SU-DHL-6 (cell line): ENCODE results near the gene MS4A4A.
"Not testable (repeated sequence)": the region's sequence is repeated elsewhere in the genome, so short reads cannot be mapped to it uniquely, and the experiment has no call there.

Experiments
- H2AFZ ChIP-seq: fragments of 200-600 bp; sonication (generic); 2 replicates; pipeline ENCODE4 v1.6.1; 2014; ENCODE audit warnings: low read depth, mild to moderate bottlenecking, moderate library complexity, mixed read lengths, antibody characterized with exemption, low read length; ENCODE audit not compliant: severe bottlenecking
- H3F3A ChIP-seq: fragments of 200-600 bp; shearing (Covaris generic); 2 replicates; pipeline ENCODE4 v1.6.0; 2016; ENCODE audit warnings: antibody characterized with exemption, mild to moderate bottlenecking; ENCODE audit not compliant: insufficient read depth
- H3K27ac ChIP-seq: fragments of 200-600 bp; sonication (generic); 2 replicates; pipeline ENCODE4 v1.5.1; 2016; ENCODE audit warnings: low read depth, mild to moderate bottlenecking, low read length, moderate library complexity, mixed read lengths
- H3K27me3 ChIP-seq: fragments of 200-600 bp; sonication (generic), shearing (Covaris generic); 2 replicates; pipeline ENCODE4 v1.6.0; 2014; ENCODE audit warnings: mild to moderate bottlenecking, low read length
- H3K36me3 ChIP-seq: fragments of 200-600 bp; sonication (generic); 2 replicates; pipeline ENCODE4 v1.6.1; 2014; ENCODE audit warnings: mild to moderate bottlenecking, low read length, mixed read lengths
- H3K4me2 ChIP-seq: fragments of 300-600, 200-600 bp; shearing (Covaris generic), sonication (generic); 2 replicates; pipeline ENCODE4 v1.6.0; 2014; ENCODE audit warnings: low read length, low read depth, mild to moderate bottlenecking; ENCODE audit not compliant: poor library complexity, severe bottlenecking
- H3K4me3 ChIP-seq: fragments of 200-600 bp; sonication (generic); 2 replicates; pipeline ENCODE4 v1.5.1; 2014; ENCODE audit warnings: antibody characterized with exemption, low read length, mild to moderate bottlenecking, mixed read lengths; ENCODE audit not compliant: insufficient read depth, poor library complexity, severe bottlenecking
- H3K79me2 ChIP-seq: fragments of 200-600 bp; sonication (generic); 2 replicates; pipeline ENCODE4 v1.6.1; 2014; ENCODE audit warnings: mild to moderate bottlenecking, low read length, moderate library complexity; ENCODE audit not compliant: insufficient read depth
- H3K9ac ChIP-seq: fragments of 200-600 bp; sonication (generic); 2 replicates; pipeline ENCODE4 v1.7.0; 2014; ENCODE audit warnings: mild to moderate bottlenecking, low read length
- H3K9me2 ChIP-seq: fragments of 200-600 bp; sonication (generic); replicated peaks from 2 replicates; pipeline ENCODE4 v1.6.1; 2014; ENCODE audit warnings: low read length; ENCODE audit not compliant: insufficient read depth
- H3K9me3 ChIP-seq: fragments of 200-600 bp; sonication (generic); 2 replicates; pipeline ENCODE4 v1.6.1; 2014; ENCODE audit warnings: low read length, mixed read lengths; ENCODE audit not compliant: insufficient read depth
- H4K20me1 ChIP-seq: fragments of 200-600 bp; sonication (generic); 2 replicates; pipeline ENCODE4 v1.6.1; 2014; ENCODE audit warnings: low read depth, mild to moderate bottlenecking, antibody characterized with exemption, low read length, moderate library complexity, mixed read lengths
- EZH2phosphoT487 ChIP-seq: fragments of 200-600 bp; sonication (generic), shearing (Covaris generic); conservative IDR thresholded peaks from 2 replicates; pipeline ENCODE4 v1.6.1; 2018; ENCODE audit warnings: mild to moderate bottlenecking, antibody characterized with exemption, low read length, moderate library complexity, mixed read lengths
- TF ChIP-seq, protein P1 (sequence below): fragments of 200-600 bp; sonication (generic); IDR thresholded peaks from one replicate; pipeline ENCODE4 v1.5.1; 2017; ENCODE audit warnings: antibody characterized with exemption, mild to moderate bottlenecking, low read length, moderate library complexity; ENCODE audit not compliant: insufficient read depth, poor library complexity, severe bottlenecking

The MS4A4A gene

DNA sequence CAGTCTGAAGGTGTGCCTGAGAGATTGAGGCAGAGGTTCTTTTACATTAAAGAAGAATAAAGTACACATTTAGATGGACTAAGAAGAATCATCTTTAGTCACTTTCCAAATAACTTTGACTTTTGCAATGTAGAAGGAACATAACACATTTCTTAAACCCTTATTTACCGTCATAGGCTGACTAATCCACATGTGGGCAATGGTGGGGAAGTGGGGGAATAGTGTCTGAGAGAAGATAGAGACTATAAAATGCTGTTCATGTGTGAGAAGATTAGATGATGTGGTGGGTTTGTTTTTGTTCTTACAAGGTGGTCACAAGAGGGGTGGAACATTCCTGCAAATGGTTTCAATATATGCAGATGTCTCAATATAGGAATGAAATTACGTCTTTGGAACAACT lies 1.8 kb downstream of the MS4A4A start:
- Histone ChIP-seq H3K9ac (no peak overlapping the region), H3K4me2 (no peak overlapping the region), H3K36me3 (no peaks in the 10 kb centered on the region), H3K4me3 (no peak overlapping the region), H3K27ac (no peak overlapping the region), H2AFZ (no peak overlapping the region), H3K9me2 (no peaks in the 10 kb centered on the region), H3K9me3 (no peaks in the 10 kb centered on the region), H3K79me2 (no peaks in the 10 kb centered on the region), H3F3A (no peaks in the 10 kb centered on the region), H4K20me1 (no peaks in the 10 kb centered on the region), H3K27me3 (no peaks in the 10 kb centered on the region)
- TF ChIP-seq, protein P1, sequence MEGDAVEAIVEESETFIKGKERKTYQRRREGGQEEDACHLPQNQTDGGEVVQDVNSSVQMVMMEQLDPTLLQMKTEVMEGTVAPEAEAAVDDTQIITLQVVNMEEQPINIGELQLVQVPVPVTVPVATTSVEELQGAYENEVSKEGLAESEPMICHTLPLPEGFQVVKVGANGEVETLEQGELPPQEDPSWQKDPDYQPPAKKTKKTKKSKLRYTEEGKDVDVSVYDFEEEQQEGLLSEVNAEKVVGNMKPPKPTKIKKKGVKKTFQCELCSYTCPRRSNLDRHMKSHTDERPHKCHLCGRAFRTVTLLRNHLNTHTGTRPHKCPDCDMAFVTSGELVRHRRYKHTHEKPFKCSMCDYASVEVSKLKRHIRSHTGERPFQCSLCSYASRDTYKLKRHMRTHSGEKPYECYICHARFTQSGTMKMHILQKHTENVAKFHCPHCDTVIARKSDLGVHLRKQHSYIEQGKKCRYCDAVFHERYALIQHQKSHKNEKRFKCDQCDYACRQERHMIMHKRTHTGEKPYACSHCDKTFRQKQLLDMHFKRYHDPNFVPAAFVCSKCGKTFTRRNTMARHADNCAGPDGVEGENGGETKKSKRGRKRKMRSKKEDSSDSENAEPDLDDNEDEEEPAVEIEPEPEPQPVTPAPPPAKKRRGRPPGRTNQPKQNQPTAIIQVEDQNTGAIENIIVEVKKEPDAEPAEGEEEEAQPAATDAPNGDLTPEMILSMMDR = no peak
- TF ChIP-seq EZH2phosphoT487 = no peak

DNA sequence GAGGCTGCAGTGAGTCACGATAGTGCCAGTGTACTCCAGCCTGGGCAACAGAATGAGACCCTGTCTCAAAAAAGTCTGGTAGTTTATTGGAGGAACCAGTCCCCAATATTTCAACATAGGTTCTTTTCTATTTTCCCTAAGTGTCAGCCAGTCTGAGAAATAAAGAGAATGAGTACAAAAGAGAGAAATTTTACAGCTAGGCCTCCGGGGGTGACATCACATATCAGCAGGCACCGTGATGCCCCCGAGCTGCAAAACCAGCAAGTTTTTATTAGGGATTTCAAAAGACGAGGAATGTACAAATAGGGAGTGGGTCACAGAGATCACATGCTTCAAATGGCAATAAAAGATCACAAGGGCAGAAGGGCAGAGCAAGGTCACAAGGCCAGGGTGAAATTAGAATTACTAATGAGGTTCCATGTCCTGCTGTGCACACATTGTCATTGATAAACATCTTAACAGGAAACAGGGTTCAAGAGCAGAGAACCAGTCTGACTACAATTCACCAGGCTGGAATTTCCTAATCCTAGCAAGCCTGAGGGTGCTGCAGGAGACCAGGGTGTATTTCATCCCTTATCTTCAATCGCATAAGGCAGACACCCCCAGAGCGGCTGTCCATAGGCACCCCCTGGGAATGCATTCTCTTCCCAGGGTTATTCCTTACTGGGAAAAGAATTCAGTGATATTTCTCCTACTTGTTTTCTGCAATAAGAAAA lies 5.1 kb downstream of the MS4A4A start:
- not testable (repeated sequence) for H3K9me3 ChIP-seq, H3K9me2 ChIP-seq, H3K36me3 ChIP-seq, H3K9ac ChIP-seq, H3K27ac ChIP-seq, H4K20me1 ChIP-seq, H3K4me2 ChIP-seq, H2AFZ ChIP-seq, H3K4me3 ChIP-seq, H3F3A ChIP-seq, H3K79me2 ChIP-seq, H3K27me3 ChIP-seq

DNA sequence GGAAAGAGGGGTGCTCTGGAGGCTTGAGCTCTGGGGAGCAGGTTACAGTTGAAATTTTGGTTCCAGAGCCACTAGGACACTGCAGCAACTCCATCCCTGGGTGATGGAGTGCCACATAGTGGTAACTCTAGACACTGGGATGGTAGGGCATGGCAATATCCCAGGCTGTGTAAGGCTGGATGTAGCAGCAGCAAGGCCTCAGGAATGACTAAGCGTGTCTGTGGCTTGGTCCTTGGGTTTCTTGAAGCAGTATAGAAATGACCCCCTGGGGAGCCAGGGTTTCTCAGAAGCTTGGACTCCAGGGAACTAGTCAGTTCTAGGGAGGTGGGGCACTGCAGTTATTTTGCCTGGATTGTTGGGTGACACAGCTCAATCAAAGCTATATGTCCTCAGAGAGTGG lies 8.1 kb downstream of the MS4A4A start:
- Histone ChIP-seq H3K9ac (no peak overlapping the region), H3K36me3 (no peaks in the 10 kb centered on the region), H4K20me1 (no peaks in the 10 kb centered on the region), H2AFZ (no peak overlapping the region), H3K4me2 (no peak overlapping the region), H3K27ac (no peak overlapping the region), H3K27me3 (no peaks in the 10 kb centered on the region), H3K4me3 (no peak overlapping the region), H3K9me2 (no peaks in the 10 kb centered on the region), H3F3A (no peaks in the 10 kb centered on the region), H3K9me3 (no peaks in the 10 kb centered on the region), H3K79me2 (no peaks in the 10 kb centered on the region)
- TF ChIP-seq, protein P1 = no peak
- no peak for TF ChIP-seq EZH2phosphoT487

DNA sequence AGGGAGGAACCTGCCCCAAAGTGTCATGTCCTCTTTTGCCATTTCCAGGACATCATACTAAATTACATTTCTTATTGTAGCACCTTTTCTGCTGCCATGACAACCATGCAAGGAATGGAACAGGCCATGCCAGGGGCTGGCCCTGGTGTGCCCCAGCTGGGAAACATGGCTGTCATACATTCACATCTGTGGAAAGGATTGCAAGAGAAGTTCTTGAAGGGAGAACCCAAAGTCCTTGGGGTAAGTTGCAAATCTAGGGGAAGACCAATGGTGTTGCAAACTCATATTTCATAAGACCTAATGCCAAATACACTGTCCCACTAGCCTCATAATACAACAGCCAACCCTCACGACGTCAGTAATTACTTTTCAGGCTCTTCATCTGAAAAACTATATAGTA lies 11.7 kb downstream of the MS4A4A start:
- H3K9me3 ChIP-seq = no peaks in the 10 kb centered on the region
- no peaks in the 10 kb centered on the region for H3K36me3 ChIP-seq
- H3F3A ChIP-seq = no peaks in the 10 kb centered on the region
- H3K79me2 ChIP-seq = no peaks in the 10 kb centered on the region
- H4K20me1 ChIP-seq = no peaks in the 10 kb centered on the region
- TF ChIP-seq EZH2phosphoT487 = no peak
- TF ChIP-seq, protein P1 = no peak
- H2AFZ ChIP-seq = no peak overlapping the region
- no peak overlapping the region for H3K27ac ChIP-seq
- H3K27me3 ChIP-seq = no peaks in the 10 kb centered on the region
- H3K9me2 ChIP-seq = no peaks in the 10 kb centered on the region
- H3K9ac ChIP-seq = no peak overlapping the region
- H3K4me2 ChIP-seq = no peak overlapping the region
- H3K4me3 ChIP-seq = no peak overlapping the region
